ENCODE measurements around the gene HBG1. TPM values are rescaled to one million over a fixed set of nuclear protein-coding genes. Genes with fewer than 3 reads are reported as not detected.
"Not testable (repeated sequence)": the region's sequence is repeated elsewhere in the genome, so short reads cannot be mapped to it uniquely, and the experiment has no call there.

HBG1 gene
- total RNA-seq, 2 experiments from 2014 or later: not detected

GRCh38 chr11:5274395-5274794 is 24.7 kb upstream of the HBG1 start:
- H3K9me3 Mint-ChIP-seq: no peaks in the 10 kb centered on the region
- no peak overlapping the region for H3K27ac Mint-ChIP-seq
- H3K27me3 Mint-ChIP-seq (ENCODE audit: low read depth): peaks cover 2% of the 10 kb centered on the region
- CTCF ChIA-PET: no interaction called here
- no peak for DNase-seq
- H3K4me3 Mint-ChIP-seq: no peak overlapping the region
- no peaks in the 10 kb centered on the region for H3K4me1 Mint-ChIP-seq (ENCODE audit: low read depth)
- intact Hi-C loops (cut with micrococcal nuclease): no loop called here
- no peaks in the 10 kb centered on the region for H3K36me3 Mint-ChIP-seq (ENCODE audit: low read depth)

GRCh38 chr11:5272395-5273017 is 22.8 kb upstream of the HBG1 start:
- no peaks in the 10 kb centered on the region for H3K36me3 Mint-ChIP-seq (ENCODE audit: low read depth)
- CTCF ChIA-PET: no interaction called here
- H3K9me3 Mint-ChIP-seq: no peaks in the 10 kb centered on the region
- H3K4me3 Mint-ChIP-seq: no peak overlapping the region
- no peaks in the 10 kb centered on the region for H3K4me1 Mint-ChIP-seq (ENCODE audit: low read depth)
- H3K27me3 Mint-ChIP-seq (ENCODE audit: low read depth): peaks cover 2% of the 10 kb centered on the region
- no peak overlapping the region for H3K27ac Mint-ChIP-seq
- no peak for DNase-seq
- intact Hi-C loops (cut with micrococcal nuclease): no loop called here

GRCh38 chr11:5269715-5270147 is 20.1 kb upstream of the HBG1 start, which contains the start of gene HBE1:
Gene HBE1 (minus strand): TSS chr11:5269945. CDS start chr11:5269890, 55 bp downstream.
- H3K9me3 Mint-ChIP-seq: no peaks in the 10 kb centered on the region

GRCh38 chr11:5267033-5267563 is 17.4 kb upstream of the HBG1 start:
- no peak overlapping the region for H3K4me3 Mint-ChIP-seq
- H3K9me3 Mint-ChIP-seq: no peaks in the 10 kb centered on the region
- H3K27ac Mint-ChIP-seq: no peak overlapping the region
- no peak for DNase-seq
- intact Hi-C loops (cut with micrococcal nuclease): no loop called here
- H3K4me1 Mint-ChIP-seq (ENCODE audit: low read depth): no peaks in the 10 kb centered on the region
- H3K36me3 Mint-ChIP-seq (ENCODE audit: low read depth): no peaks in the 10 kb centered on the region
- CTCF ChIA-PET: no interaction called here
- H3K27me3 Mint-ChIP-seq (ENCODE audit: low read depth): peaks cover 2% of the 10 kb centered on the region

More at GRCh38 chr11:5269715-5270147, 20.1 kb upstream of the HBG1 start, which contains the start of gene HBE1:
- Mint-ChIP-seq H3K4me3 (no peak within 1 kb of the TSS), H3K27me3 (ENCODE audit: low read depth) (peaks cover 2% of the 10 kb centered on the region), H3K36me3 (ENCODE audit: low read depth) (no peaks in the 10 kb centered on the region), H3K4me1 (ENCODE audit: low read depth) (no peaks in the 10 kb centered on the region), H3K27ac (no peak within 1 kb of the TSS)
- CTCF ChIA-PET: interaction anchor here (0.7 kb wide), 1 partner anchor 616 kb away, joined by 3 read pairs; no protein-coding TSS in a partner anchor
- no peak for DNase-seq
- intact Hi-C loops (cut with micrococcal nuclease): no loop called here

- intact Hi-C loops (cut with micrococcal nuclease): no loop called here
- Mint-ChIP-seq H3K4me1 (ENCODE audit: low read depth) (no peaks in the 10 kb centered on the region), H3K27ac (no peak overlapping the region), H3K4me3 (no peak overlapping the region), H3K27me3 (ENCODE audit: low read depth) (peaks cover 2% of the 10 kb centered on the region), H3K9me3 (no peaks in the 10 kb centered on the region), H3K36me3 (ENCODE audit: low read depth) (no peaks in the 10 kb centered on the region)
- CTCF ChIA-PET: no interaction called here
- DNase-seq: no peak
Observed at GRCh38 chr11:5266609-5267008, 17.0 kb upstream of the HBG1 start.

GRCh38 chr11:5265832-5266231 is 16.2 kb upstream of the HBG1 start:
- intact Hi-C loops (cut with micrococcal nuclease): no loop called here
- H3K27ac Mint-ChIP-seq: no peak overlapping the region
- CTCF ChIA-PET: no interaction called here

GRCh38 chr11:5258543-5259262 is 9.0 kb upstream of the HBG1 start:
- intact Hi-C loops (cut with micrococcal nuclease): no loop called here
- Mint-ChIP-seq H3K36me3 (ENCODE audit: low read depth) (no peaks in the 10 kb centered on the region), H3K27ac (no peak overlapping the region), H3K4me1 (ENCODE audit: low read depth) (no peaks in the 10 kb centered on the region), H3K27me3 (ENCODE audit: low read depth) (peaks cover 18% of the 10 kb centered on the region), H3K4me3 (no peak overlapping the region), H3K9me3 (peaks cover 3% of the 10 kb centered on the region)
- no peak for DNase-seq
- CTCF ChIA-PET: no interaction called here

More at GRCh38 chr11:5265832-5266231, 16.2 kb upstream of the HBG1 start:
- Mint-ChIP-seq H3K27me3 (ENCODE audit: low read depth) (peaks cover 3% of the 10 kb centered on the region), H3K4me1 (ENCODE audit: low read depth) (no peaks in the 10 kb centered on the region), H3K9me3 (no peaks in the 10 kb centered on the region), H3K36me3 (ENCODE audit: low read depth) (no peaks in the 10 kb centered on the region), H3K4me3 (no peak overlapping the region)
- DNase-seq: no peak

GRCh38 chr11:5257296-5257695 is 7.6 kb upstream of the HBG1 start:
- H3K27ac Mint-ChIP-seq: no peak overlapping the region
- H3K4me3 Mint-ChIP-seq: no peak overlapping the region
- peaks cover 3% of the 10 kb centered on the region for H3K9me3 Mint-ChIP-seq
- no peaks in the 10 kb centered on the region for H3K36me3 Mint-ChIP-seq (ENCODE audit: low read depth)
- H3K27me3 Mint-ChIP-seq (ENCODE audit: low read depth): peaks cover 19% of the 10 kb centered on the region
- H3K4me1 Mint-ChIP-seq (ENCODE audit: low read depth): no peaks in the 10 kb centered on the region
- CTCF ChIA-PET: no interaction called here
- no peak for DNase-seq
- intact Hi-C loops (cut with micrococcal nuclease): no loop called here

GRCh38 chr11:5254646-5255413 is 5.2 kb upstream of the HBG1 start, which contains the start of gene HBG2:
Gene HBG2 (minus strand): TSS chr11:5254781. CDS start chr11:5254728, 53 bp downstream.
- CTCF ChIA-PET; H3K27ac Mint-ChIP-seq; H3K4me3 Mint-ChIP-seq; H3K9me3 Mint-ChIP-seq; DNase-seq; intact Hi-C loops (cut with micrococcal nuclease); H3K4me1 Mint-ChIP-seq (ENCODE audit: low read depth); H3K36me3 Mint-ChIP-seq (ENCODE audit: low read depth): not testable (repeated sequence)
- peaks cover 12% of the 10 kb centered on the region for H3K27me3 Mint-ChIP-seq (ENCODE audit: low read depth)

- H3K27me3 Mint-ChIP-seq (ENCODE audit: low read depth): peaks cover 12% of the 10 kb centered on the region
- H3K4me1 Mint-ChIP-seq (ENCODE audit: low read depth); H3K36me3 Mint-ChIP-seq (ENCODE audit: low read depth); H3K4me3 Mint-ChIP-seq; CTCF ChIA-PET; H3K27ac Mint-ChIP-seq; intact Hi-C loops (cut with micrococcal nuclease); H3K9me3 Mint-ChIP-seq; DNase-seq: not testable (repeated sequence)
Observed at GRCh38 chr11:5254023-5254422, 4.4 kb upstream of the HBG1 start.

- H3K27ac Mint-ChIP-seq, CTCF ChIA-PET: not testable (repeated sequence)
- peaks cover 12% of the 10 kb centered on the region for H3K27me3 Mint-ChIP-seq (ENCODE audit: low read depth)
Observed at GRCh38 chr11:5253440-5253839, 3.8 kb upstream of the HBG1 start.

GRCh38 chr11:5252919-5253265 is 3.2 kb upstream of the HBG1 start:
- DNase-seq: no peak
- intact Hi-C loops (cut with micrococcal nuclease): no loop called here
- CTCF ChIA-PET: no interaction called here
- Mint-ChIP-seq H3K4me1 (ENCODE audit: low read depth) (no peaks in the 10 kb centered on the region), H3K4me3 (no peak overlapping the region), H3K9me3 (no peaks in the 10 kb centered on the region), H3K36me3 (ENCODE audit: low read depth) (no peaks in the 10 kb centered on the region), H3K27me3 (ENCODE audit: low read depth) (peaks cover 8% of the 10 kb centered on the region), H3K27ac (no peak overlapping the region)

More at GRCh38 chr11:5253440-5253839, 3.8 kb upstream of the HBG1 start:
- H3K4me3 Mint-ChIP-seq; H3K4me1 Mint-ChIP-seq (ENCODE audit: low read depth); H3K36me3 Mint-ChIP-seq (ENCODE audit: low read depth); DNase-seq; intact Hi-C loops (cut with micrococcal nuclease); H3K9me3 Mint-ChIP-seq: not testable (repeated sequence)
